GM20431 (cell line): Measurements from ENCODE around the gene TSPAN5.

ENCODE experiments used
- in situ Hi-C: fragments of 300-500 bp; cut with MseI, MboI; formaldehyde crosslinking; loops from one replicate; pipeline ENCODE4 v1.15.0; 2020; ENCODE audit warnings: low sequenced_read_pairs; ENCODE audit not compliant: unreplicated experiment

Gene TSPAN5

DNA sequence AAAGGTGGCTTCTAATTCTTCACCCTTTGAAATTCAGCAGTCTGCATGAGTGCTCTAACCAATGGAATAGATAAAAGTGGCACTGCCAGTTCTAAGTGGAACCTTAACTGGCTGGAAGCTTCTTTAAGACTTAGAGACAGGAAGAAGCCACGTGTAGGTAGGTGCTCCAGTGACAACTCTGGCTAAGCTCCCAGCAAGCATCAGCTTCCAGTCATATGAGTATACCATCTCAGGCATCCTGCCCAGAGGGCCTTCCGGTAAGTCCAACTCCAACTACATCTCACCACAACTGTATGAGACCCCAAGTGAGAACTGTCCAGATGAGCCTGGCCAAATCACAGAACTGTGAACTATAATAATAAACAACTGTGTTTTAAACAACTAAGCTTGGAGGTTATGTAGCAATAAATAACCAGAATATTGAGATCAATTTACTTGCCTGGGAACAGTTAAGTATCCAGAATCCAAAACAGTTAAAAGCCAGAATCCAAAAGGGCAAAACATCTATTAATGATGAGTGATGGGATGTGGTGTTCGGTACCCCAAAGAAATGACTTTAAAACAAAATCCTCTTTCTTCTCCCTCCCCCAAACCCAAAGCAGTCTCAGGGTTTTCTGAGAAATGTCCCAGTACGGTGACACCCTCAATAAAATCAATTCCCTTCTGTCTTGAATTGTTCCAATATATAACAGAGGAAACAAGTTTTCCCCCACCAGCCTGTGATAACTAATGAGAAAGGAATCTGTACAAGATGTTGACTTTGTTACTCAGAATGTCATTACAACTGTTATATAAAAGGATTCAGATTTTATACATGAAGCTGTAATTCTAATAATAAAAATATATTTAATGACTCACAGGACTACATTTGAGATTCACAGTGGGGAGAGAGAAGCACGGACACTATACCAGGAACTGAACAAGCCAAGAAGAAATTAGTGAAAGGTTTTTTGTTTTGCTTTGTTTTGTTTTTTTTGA lies 4.2 kb downstream of the TSPAN5 start:
- in situ Hi-C loops = no loop called here

DNA sequence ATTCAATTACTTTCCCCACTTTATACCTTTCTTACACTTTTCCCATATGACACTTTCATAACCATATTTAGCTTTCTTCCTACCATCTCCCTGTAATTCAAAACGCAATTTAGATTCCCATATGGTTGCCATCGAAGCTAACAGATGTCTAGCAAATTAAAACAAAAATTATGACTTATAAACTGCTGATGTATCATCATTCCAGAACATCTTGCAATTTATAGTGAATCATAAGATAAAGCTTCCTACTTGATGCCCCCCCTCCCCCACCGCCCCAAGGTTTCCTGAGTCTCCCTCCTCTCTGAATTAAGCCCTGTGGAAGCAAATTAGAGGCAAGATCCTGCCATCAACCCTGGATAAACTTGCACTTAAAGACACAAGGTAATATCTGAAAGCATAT lies 5.4 kb downstream of the TSPAN5 start:
- in situ Hi-C loops = no loop called here

DNA sequence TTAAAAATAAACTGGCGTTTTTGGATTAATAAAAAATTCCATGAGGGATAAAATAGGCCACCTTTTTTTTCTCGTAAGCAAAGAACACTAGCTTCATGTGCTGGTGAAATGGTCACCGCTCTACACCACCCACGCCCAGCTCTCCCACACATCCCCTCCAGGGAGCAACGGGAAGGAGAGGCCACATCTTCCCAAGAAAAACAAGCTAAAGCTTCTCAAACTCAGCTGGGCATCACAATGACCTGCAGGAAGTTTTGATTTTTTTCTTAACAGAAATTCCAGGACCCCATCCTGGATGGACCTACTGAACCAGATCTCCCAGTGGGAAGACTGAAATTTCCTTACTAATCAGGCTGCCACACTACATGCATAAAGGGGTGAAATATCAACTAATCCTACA lies 9.8 kb downstream of the TSPAN5 start:
- in situ Hi-C loops = no loop called here

DNA sequence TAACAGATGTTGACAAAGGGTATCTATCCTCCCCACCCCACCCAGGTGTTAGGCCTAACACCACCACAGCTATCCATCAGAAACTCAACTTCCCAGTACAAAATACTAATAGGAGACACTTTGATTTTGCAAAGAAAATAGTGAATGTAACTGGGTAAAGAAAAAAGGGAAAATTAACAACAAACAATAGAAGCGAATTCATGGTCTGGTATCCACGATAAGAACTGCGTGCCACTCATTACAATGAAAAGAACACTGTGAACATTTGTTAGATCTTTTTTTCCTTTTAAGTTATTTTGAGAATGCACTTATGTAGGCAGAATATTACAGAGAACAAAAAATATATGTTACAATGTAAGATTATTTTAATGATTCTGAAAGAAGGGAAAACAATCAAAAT lies 12.0 kb downstream of the TSPAN5 start:
- in situ Hi-C loops = no loop called here

DNA sequence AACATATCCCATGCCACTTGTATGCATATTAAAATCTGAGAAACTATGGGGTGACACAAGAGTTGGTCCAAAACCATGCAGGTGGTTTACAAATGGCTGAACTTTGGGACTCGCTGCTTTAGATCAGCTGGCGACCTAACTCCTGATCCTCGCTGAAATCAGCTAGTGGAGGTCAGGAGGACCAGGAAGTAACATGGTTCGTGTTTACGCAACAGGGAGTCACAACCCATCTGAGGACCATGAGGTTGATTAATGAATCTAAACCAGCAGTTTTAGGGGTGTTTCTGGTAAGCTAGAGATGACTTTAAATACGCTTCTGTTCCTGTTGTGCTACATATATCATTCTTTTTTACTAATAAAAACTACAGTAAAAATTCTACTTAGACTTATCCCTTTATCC lies 12.9 kb downstream of the TSPAN5 start:
- in situ Hi-C loops = no loop called here

DNA sequence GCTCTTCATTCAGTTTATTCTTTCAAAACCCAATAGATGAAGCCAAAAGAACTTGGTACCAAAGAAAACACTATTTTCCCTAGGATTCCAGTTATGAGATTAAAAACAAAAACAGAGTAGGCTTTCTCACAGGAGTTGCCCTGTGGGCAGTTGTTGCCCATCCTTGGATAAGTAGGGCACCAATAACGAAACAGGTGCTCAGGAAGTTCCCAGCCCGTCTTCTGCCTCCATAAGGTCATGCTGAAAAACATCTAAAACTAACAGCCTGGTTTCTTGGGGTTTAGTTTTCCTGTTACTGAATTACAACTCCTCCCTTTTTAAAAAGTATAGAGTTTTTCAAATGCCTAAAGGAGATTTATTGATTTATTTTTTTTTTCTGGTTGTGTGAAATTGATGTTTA lies 14.7 kb downstream of the TSPAN5 start:
- in situ Hi-C loops = no loop called here

DNA sequence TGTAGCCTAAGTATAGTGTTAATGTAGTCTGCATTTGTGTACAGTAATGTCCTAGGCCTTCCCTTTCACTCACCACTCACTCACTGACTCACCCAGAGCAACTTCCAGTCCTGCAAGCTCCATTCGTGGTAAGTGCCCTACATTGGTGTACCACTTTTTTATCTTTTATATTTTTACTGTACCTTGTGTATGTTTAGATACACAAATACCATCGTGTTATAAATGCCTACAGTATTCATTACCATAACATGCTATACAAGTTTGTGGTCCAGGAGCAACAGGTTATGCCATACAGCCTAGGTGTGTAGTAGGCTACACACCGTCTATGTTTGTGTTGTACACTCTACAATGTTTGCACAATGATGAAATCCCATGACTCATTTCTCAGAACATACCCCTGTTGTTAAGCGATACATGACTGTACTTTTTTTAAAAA lies 15.4 kb downstream of the TSPAN5 start:
- in situ Hi-C loops = no loop called here

DNA sequence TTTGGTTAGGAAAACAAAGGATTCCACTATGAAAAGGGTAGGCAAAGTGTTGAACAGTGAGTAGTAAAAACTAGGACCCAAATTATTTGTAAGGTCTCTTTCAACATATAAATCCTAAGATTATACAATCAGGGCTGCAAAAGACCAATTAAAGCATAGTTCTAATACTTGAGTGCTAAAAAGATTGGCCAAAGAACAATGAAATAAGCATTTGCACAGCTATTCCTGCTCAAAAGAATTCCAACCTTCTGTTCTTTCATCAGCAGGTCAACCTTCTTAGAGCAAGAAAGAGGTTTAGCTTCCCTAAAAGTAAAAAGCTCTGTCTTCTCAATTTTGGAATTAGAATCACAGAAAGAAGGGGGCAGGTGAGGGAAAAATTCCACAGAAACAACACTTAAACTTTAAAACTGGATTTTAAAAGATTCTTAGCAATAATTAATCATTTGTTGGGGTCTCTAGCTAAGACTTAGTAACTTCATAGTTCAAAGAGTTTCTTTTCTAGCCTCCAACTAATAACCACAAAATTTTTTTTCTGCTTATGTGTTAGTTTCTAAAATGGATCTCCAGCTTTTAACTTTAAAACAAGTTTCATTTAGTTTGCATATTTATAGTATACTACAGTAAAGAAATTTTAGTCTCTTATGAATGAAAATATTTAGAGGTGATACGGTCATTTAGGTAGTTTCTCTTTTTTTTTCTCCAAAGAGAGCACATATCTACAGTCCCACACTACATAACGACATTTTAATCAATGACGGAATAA lies 16.3 kb downstream of the TSPAN5 start:
- in situ Hi-C loops = no loop called here

DNA sequence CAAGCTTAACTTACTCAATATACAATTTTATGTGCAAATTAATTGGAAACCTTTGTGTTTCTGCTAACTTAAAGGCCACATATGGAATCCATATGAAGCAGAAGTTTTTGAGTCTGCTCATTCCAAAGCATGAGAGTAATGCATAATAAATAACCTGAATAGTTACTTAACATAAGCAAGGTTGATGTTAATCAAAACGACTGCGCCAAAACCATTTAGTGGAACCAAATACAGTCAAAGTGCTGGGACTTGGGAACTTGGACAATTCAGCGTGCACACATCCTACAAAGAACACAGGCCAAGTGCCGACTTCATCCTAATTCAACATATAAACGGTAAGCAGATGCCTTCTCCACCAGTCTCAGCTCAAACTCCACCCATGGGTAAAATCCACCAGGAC lies 17.0 kb downstream of the TSPAN5 start:
- in situ Hi-C loops = no loop called here

DNA sequence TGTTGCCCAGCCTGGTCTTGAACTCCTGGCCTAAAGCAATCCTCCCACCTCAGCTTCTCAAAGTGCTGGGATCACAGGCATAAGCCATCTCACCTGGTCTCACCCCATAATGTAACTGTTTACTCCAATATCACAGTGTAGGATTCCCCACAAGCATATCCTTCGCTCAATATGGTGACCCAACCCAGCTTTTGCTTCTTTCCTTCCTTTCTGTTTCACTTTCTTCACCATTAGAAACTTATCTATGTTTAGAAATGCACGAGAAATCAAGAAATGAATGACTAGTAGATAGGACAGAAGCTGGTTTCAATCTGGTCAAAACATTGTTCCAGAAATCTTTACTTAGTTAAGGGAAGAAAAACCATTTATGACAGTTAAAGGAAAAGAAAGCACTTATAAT lies 18.9 kb downstream of the TSPAN5 start:
- in situ Hi-C loops = no loop called here

DNA sequence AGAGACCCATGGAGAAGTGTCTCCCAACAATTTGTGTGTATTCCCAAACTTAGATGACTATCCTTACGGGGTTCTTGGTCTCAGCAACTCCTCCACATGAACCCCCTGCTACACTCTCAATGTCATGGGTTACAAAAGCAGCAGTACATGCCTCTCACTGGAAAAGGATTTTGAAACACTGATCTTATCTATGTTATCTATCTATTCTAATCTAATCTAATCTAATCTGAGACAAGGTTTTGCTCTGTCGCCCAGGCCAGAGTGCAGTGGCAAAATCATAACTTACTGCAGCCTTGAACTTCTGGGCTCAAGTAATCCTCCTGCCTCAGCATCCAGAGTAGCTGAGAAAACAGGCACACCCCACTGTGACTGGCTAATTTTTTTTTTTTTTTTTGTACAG lies 19.3 kb downstream of the TSPAN5 start:
- in situ Hi-C loops = no loop called here

DNA sequence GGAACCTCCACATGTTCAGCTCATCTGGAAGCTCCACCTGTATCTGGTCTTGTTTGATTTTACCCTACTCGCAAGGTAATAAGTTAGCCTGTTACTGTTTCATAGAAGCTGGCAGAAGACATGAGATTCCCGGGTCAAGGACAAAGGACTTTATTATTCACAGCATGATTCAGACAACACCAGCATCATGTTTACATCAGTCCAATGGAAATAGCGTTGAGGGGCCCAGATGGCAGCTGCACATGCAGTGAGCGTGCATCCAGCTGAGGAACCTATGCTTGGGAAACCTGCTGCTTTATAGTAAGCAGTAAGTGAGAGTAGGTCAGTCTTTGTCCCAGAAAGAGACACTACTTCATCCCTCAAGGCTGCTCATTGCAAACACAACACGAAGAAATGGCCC lies 19.8 kb downstream of the TSPAN5 start:
- in situ Hi-C loops = no loop called here

DNA sequence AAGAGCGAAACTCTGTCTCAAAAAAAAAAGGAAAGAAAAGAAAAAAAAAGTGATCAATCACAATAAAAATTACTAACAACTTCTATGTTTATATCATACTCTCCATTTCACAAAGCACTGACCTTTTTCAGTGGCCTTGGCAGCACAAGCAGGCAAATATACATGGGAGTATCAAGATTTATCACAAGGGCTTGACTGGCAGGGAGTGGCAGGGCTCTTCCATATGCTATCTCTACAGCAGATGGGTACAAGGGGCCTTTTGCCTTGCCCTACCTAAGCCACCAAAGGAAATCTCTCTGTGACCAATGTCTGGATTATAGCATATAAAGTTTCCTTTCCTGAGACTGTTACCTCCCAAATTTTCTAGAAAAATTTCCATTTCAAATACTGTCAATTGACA lies 24.4 kb downstream of the TSPAN5 start:
- in situ Hi-C loops = no loop called here

DNA sequence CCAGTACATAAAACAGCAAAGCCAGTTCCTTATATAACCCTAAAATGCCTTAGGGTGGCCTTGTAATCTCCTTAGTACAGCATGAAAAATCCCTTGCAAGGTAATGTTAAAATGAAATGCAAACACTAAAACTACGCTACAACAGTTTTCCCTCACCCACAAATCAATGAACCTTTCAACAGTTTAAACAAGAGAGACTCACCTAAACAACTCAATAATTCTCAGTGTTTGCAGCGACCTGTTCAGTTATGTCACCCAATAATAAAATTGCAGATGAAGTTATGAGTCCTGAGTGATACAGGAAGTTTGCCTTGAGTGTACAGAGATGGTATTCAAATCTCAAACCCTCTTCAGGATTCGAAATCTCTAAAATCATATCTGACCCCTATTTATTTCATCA lies 25.3 kb downstream of the TSPAN5 start:
- in situ Hi-C loops = no loop called here

DNA sequence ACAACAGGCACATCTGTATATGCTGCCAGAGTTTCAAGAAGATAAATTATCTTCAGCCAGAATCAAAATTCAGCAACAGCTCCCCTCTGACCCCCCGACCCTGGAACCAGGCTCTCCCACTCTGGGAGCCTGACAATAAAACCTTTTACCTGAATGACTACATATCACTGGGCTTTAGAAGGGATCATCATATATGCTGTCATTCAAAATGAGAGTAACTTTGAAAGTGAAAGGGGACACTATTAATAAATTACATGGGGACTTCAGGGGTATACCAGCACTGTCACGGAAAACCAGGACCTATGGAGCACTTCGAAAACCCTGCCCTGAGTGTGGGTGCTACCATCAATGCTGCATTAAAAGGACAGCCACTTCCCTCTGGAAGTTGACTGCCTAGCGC lies 26.2 kb downstream of the TSPAN5 start:
- in situ Hi-C loops = no loop called here

DNA sequence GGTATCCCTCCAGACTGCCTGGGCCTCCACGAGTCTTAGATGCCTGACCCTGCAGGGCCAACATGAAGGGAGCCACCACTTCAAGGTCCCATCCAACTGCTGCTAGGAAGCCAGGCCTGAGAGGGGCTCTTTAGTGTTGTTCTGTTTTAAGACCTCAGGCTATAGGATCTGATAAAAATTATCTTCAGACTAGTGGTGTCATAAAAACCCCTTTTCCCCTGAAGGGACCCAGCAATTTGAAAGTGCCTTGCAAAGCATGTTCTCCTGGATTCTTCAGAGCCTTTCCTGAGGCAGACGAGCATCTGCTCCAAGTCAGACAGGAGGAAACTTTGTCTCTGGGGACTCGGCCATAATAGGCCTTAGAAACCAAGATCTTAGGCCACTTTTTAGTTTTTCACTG lies 26.9 kb downstream of the TSPAN5 start:
- in situ Hi-C loops = no loop called here

DNA sequence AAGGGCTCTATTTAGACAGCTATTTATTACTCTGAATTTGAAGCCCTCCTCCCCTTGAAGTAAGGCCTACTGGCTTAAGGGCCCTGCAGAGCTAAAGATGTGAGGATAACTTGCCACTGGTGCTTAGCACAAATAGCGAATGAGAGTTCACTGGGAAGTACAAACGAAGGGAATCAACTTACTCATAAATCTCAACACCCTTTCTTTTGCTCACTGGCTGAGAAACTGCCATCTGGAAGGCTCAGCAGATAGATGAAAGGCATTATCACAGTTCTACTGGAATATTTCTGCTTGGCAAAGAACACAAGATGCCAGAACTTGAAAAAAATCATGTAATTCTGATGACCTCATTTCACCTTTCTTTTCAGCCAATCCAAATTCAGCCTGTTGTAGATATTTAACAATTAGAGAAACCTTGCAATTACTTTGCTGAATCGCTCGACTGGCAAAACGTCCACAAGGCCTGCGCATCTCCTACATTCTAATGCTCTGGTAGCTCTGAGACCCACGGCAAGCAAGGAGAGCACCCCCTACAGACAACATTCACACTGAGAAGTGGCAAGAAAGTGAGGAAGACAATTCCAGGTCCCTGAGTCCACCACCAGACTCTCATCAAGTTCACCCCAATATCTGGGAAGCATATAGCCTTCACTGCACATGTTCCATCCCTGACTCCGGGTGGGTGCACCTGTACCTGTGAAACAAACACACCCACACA lies 27.5 kb downstream of the TSPAN5 start:
- in situ Hi-C loops = no loop called here

DNA sequence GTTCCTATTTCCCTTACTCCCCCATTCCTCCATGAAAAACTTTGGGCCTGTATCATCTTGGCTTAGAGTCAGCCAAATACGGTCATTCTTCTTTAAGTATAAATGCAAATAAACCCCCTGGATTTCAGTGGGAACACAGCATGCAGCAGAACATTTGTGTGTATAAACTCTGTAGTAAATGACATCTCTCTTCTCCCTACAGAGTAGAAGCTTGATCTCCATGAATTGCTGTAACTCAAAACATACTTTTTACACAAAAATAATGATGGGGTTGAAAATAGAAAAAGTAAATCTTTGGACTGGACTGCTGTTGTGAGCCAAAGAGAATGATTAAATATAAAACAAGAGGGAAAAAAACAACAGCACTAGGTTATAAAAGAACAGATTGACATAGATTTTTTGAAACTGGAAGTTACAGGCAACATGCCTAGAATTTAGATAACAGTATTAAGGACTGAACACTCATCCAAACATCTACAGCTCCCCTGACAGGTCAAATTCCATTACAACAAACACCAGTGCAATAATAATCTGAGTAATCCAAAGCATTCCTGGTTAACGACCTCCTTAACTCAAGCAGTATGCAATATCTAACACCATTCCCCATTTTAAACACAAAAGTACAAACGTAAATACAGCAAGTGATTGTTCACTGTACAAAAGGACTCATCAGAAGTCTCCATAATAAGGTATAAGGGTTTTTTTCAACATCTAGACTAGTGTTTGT lies 30.7 kb downstream of the TSPAN5 start:
- in situ Hi-C loops = no loop called here

DNA sequence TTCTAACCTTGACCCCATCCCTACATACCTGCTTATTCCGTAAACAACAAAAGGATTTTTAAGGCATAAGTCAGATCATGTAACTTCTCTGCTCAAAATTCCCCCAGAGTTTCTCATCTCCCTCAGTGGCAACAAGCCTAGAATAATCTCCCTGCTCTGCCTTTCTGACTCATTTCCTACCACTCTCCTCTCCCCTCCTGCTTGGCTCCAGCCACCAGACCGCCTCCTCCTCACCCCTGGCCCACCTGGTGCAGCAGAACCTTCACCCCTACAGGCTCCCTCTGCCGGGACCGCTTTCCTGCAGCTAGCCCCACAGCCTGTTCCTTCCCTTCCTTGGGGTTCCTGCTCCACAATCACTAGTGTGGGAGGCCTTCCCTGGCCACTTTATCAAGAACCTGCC lies 32.1 kb downstream of the TSPAN5 start:
- in situ Hi-C loops = no loop called here

DNA sequence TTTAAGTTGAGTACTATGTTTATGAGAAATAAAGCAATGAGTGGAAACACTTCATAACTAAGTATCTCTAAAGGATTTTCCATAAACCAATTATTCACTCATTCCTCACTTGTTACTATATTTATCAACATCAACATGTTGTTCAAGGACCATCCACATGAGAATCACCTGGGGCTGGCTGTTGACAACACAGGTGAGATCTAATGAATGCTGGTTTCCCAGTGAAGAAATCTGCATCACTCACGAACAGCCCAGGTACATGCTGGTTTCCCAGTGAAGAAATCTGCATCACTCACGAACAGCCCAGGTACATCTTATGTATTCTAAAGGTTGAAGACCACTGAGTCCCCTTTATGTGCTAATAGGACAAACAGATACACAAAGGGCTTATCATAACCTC lies 32.5 kb downstream of the TSPAN5 start:
- in situ Hi-C loops = no loop called here
